DND-41 (cell line): ENCODE measurements around the gene LPAR3.
"Not testable (repeated sequence)": the region's sequence is repeated elsewhere in the genome, so short reads cannot be mapped to it uniquely, and the experiment has no call there.

Experiments used
- EZH2 ChIP-seq: IDR thresholded peaks from 3 replicates; pipeline ENCODE4 v1.6.1; 2012; ENCODE audit warnings: borderline replicate concordance, low read depth, mild to moderate bottlenecking, moderate library complexity, low read length, inconsistent platforms; ENCODE audit not compliant: severe bottlenecking
- TF ChIP-seq, protein P1 (sequence below): IDR thresholded peaks from 2 replicates; pipeline ENCODE4 v1.5.1; 2012; ENCODE audit warnings: borderline replicate concordance, low read length, moderate library complexity, mild to moderate bottlenecking; ENCODE audit not compliant: poor library complexity, severe bottlenecking; ENCODE audit errors: extremely low read depth

DNA sequence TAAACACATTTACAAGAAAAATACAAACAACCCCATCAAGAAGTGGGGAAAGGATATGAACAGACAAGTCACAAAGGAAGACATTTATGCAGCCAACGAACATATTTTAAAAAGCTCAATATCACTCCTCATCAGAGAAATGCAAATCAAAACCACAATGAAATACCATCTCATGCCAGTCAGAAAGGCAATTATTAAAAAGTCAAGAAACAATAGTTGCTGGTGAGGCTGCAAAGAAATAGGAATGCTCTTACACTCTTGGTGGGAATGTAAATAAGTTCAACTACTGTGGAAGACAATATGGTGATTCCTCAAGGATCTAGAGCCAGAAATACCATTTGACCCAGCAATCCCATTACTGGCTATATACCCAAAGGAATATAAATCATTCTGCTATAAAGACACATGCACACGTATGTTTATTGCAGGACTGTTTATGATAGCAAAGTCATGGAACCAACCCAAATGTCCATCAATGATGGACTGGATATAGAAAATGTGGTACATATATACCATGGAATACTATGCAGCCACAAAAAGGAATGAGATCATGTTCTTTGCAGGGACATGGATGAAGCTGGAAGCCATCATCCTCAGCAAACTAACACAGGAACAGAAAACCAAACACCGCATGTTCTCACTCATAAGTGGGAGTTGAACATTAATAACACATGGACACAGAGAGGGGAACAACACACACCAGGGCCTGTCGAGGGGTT lies 15.9 kb upstream of the LPAR3 start:
- TF ChIP-seq, protein P1, sequence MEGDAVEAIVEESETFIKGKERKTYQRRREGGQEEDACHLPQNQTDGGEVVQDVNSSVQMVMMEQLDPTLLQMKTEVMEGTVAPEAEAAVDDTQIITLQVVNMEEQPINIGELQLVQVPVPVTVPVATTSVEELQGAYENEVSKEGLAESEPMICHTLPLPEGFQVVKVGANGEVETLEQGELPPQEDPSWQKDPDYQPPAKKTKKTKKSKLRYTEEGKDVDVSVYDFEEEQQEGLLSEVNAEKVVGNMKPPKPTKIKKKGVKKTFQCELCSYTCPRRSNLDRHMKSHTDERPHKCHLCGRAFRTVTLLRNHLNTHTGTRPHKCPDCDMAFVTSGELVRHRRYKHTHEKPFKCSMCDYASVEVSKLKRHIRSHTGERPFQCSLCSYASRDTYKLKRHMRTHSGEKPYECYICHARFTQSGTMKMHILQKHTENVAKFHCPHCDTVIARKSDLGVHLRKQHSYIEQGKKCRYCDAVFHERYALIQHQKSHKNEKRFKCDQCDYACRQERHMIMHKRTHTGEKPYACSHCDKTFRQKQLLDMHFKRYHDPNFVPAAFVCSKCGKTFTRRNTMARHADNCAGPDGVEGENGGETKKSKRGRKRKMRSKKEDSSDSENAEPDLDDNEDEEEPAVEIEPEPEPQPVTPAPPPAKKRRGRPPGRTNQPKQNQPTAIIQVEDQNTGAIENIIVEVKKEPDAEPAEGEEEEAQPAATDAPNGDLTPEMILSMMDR: not testable (repeated sequence)
- TF ChIP-seq EZH2: not testable (repeated sequence)
